Coronary artery (tissue), 2 donors: ENCODE measurements around the gene CD81.

ENCODE experiments used
- DNase-seq: peaks from one replicate; pipeline ENCODE4 v3.0.0-alpha.2; 2017; ENCODE audit warnings: low spot score
- H3K27ac ChIP-seq, 2 donors: fragments of 200-600 bp; sonication (generic); one replicate each; pipeline ENCODE4 v1.5.1; 2016 to 2019
- H3K4me3 ChIP-seq: fragments of 200-600 bp; sonication (generic); 2 replicates; pipeline ENCODE4 v1.5.1; 2016; ENCODE audit warnings: mild to moderate bottlenecking, moderate library complexity
- TF ChIP-seq, protein P1 (sequence below): fragments of 200-600 bp; sonication (generic); IDR thresholded peaks from one replicate; pipeline ENCODE4 v1.5.1; 2019; ENCODE audit warnings: antibody characterized with exemption

The CD81 gene

DNA sequence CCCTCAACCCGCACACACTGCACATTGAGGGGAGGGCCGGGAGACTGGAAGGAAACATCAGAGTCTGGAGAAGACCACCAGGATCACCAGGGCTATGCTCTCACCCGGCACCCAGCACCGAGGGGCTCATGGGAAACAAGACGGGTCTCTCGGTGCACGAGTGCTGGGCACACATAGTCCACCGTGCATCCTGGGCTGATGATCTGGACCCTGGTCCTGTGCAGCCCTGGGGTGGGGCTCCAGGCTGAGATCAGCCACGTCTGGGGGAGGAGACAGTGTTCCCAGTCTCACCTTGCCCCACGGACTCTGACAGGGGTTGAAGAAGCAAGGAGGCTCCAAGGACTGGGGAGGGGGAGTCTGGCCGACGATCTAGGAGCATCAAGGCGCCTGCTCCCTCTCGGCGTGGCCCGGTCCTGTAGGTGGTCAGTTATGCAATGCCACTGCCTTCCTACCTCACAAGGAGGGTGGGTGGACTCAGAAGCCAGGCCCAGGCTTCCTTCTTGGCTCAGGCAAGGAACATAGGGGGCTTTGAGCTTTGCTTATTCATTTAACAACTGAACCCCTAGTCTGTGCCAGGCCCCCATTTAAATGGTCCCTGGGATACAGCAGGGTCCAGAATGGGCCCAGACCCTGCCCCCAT, 11.4 kb upstream of the CD81 start:
- DNase-seq, result no peak
- Histone ChIP-seq H3K27ac (peak overlapping the region in 1 of 2 donors; percentile 43), H3K4me3 (peak overlapping the region; percentile 50)
- TF ChIP-seq, protein P1, sequence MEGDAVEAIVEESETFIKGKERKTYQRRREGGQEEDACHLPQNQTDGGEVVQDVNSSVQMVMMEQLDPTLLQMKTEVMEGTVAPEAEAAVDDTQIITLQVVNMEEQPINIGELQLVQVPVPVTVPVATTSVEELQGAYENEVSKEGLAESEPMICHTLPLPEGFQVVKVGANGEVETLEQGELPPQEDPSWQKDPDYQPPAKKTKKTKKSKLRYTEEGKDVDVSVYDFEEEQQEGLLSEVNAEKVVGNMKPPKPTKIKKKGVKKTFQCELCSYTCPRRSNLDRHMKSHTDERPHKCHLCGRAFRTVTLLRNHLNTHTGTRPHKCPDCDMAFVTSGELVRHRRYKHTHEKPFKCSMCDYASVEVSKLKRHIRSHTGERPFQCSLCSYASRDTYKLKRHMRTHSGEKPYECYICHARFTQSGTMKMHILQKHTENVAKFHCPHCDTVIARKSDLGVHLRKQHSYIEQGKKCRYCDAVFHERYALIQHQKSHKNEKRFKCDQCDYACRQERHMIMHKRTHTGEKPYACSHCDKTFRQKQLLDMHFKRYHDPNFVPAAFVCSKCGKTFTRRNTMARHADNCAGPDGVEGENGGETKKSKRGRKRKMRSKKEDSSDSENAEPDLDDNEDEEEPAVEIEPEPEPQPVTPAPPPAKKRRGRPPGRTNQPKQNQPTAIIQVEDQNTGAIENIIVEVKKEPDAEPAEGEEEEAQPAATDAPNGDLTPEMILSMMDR, result no peak

DNA sequence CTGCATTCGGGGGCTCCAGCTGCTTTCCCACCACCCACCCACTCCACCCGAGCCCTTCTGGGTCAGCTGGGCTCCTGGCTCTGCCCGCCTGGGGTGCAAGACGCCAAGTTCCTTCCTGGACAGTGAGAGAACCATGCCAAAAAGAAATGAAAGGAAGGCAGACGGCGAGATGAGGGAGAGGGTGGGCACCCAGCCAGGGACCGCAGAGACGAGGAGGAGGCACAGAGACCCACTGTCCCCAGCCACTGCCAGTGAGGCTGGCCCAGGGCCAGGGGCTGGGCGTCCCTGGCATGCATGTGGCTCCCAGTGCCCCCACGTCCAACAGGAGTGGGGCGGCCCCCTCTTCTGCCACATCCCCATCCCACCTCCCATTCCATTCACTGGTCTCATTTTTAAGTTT, 10.8 kb upstream of the CD81 start:
- no peak for DNase-seq
- peak overlapping the region in 1 of 2 donors; percentile 43 for H3K27ac ChIP-seq
- H3K4me3 ChIP-seq, result peak overlapping the region; percentile 50

DNA sequence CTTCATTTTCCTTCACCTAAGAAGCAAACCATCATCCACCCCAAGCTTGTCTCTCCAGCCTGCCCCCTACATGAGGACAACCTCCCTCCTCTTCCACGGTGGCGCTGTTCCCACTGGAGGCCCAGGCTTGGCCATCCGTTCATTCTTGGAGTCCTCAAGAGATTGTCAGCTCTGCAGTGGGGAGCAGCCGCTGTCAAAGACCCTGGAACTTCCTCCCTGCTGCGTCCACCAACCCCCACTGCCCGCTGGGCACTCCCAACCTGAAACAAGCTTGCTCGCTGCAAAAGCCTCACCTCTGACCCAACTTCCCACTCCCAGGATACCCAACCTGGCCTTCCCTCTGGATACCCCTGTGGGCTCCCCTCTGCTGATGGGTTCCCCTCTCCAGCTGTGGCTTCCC, 10.4 kb upstream of the CD81 start:
- DNase-seq, result no peak
- Histone ChIP-seq H3K4me3 (no peak overlapping the region), H3K27ac (no peak overlapping the region)
- TF ChIP-seq, protein P1, result no peak

More for the DNA sequence above, 10.8 kb upstream of the CD81 start:
- TF ChIP-seq, protein P1, result no peak

DNA sequence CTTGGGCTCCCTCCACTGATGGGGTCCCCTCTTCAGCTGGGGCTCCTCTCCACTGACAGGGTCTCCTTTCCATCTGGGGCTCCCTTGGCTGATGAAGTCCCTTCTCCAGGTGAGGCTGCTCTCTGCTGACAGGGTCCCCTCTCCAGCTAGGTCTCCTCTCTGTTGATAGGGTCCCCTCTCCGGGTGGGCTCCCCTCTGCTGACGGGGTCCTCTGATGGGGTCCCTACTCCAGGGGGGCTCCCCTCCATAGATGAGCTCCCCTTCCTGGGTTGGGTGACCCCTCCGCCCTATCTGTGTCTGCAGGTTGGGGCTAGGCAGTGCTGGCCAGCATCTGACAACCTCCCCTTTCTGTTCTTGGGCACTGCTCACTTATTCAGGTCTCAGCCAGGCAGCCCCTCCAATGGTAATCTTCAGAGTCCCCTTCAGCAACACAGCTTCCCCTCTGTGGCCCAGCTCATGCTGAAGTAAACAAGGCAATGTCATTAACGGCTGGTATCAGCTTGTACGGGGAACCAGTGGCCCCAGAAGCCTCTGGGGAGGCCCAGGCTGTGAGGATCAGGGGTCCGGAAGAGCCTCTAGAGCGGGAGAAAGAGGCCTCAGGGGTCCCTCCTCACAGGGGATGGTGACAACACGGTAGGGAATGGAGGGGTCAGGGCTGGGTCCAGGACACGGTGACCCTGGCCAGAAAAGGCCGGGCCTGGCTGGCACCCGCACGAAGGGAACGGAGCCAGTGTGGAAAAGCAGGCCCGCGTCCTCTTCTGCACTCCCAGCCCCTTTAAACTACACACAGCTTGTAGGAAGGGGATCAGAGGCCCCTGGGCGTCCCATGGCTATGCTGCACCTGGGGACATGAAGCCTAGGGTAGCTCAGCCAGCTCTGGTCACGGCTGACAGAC, 9.6 kb upstream of the CD81 start:
- no peak for DNase-seq
- Histone ChIP-seq H3K4me3 (no peak overlapping the region), H3K27ac (peak overlapping the region; percentile 19 to 27)
- TF ChIP-seq, protein P1, result no peak

DNA sequence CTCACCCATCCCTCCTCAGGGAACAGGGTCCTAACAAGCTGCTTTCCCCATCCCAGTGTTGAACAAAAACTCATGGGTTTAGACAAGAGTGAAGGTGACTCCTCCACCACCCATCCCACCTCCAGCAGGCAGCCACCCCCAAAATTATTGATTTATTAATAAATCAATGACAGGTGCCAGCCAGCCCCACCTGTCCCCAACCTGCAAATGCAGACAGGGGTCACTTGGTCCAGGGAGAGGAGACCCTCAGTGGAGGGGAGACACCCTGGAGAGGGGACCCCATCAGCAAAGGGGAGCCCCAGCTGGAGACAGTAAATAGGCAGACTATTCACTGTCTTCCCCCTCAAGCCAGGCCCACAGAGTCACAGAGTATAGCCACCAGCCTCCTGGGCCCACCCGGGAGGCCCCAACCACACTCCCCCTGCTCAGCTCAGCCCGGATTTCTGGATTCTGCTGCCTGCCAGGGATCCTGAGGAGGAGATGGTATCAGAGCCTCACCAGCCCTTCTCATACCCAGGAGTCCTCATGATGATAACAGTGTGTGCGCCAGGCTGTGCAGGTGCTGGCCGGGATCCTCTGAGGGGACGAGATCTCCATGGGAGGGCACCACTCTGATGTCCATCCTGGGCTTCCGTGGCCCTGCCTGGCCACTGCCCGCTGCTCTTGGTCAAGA, 8.8 kb upstream of the CD81 start:
- H3K27ac ChIP-seq, result peak overlapping the region; percentile 19 to 27
- no peak for DNase-seq
- H3K4me3 ChIP-seq, result no peak overlapping the region
- TF ChIP-seq, protein P1, result no peak

DNA sequence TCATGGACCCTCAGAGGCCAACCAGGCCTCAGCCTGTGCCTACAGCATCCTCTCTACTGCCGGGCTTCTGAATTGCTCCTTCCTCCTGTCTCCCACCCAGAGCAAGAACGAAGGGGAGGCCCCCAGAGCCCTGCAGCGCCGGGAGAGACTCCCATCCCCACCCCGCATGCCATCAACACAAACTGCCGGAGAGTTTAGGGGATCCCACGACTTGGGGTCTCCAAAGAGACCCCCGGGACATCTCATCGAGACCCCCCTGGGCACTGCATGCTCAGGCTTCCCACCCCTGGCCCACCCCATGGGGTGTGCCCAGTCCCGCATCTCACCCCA, 8.3 kb upstream of the CD81 start:
- Histone ChIP-seq H3K27ac (no peak overlapping the region), H3K4me3 (no peak overlapping the region)
- TF ChIP-seq, protein P1, result no peak
- no peak for DNase-seq
